GM18505 (cell line): Measurements from ENCODE around the gene PTPN2.

ENCODE experiments used
- ATAC-seq: cut with Tn5 transposase; IDR thresholded peaks from one replicate; pipeline ENCODE4 v1.9.1; 2021; ENCODE audit not compliant: unreplicated experiment
- POLR2A ChIP-seq: IDR thresholded peaks from 4 replicates; pipeline ENCODE4 v1.6.1; 2011; ENCODE audit warnings: borderline replicate concordance; ENCODE audit not compliant: insufficient read depth, insufficient read length; ENCODE audit errors: extremely low read depth

Gene PTPN2

DNA sequence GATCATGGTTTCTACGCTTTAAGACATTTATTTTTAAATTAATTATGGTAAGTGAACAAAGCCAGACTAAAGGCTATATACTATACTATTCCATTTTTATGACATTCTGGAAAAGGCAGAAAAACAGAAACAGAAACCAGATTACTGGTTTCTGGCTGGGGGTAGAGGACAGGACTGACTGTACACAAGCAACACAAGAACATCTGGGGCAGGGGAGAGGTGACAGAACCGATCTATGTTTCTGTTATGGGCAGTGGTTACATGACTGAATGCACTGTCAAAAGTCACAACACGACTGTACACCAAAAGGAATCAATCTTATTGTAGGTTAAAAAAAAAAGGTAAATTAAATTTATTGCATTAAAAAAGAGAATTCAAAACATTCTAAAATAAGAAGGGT, 64.7 kb downstream of the PTPN2 start:
- TF ChIP-seq POLR2A = no peak
- ATAC-seq = peak; percentile 91

DNA sequence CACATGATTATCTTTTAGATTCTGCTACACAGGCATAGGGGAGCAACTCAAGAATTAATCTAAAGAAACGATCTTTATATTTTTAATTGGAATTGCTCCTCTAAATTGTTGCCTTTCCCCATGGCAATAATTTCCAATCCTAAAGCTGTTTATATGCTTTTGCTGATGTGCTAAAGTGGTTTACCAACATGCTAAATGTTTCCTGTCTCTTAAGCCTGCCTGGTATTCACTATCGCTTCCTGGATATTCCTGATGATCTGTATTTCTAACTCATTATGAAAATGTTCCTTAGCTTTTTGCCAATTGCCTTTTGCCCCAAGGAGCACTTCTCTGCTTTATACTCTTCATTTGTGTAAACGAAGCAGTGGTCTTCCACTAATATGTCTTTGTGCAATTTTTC, 65.8 kb downstream of the PTPN2 start:
- no peak for ATAC-seq
- no peak for TF ChIP-seq POLR2A

DNA sequence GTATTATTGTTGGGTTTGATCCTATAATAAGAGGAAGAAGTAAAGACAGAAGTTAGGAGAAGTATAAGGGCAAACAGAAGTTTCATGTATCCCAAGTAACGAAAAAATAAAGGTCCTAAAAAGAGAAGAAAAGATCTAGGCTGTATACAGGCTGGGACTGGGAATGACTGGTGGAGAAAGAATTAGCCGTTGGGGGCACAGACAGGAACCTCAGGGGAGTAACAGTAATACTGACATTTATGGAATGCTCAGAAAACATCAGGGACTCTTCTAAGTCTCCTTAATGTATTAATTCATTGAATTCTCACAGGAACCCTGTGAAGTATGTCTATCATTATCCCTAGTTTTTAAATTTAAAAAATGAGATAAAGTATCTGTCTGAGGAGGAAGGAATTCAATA, 67.6 kb downstream of the PTPN2 start:
- TF ChIP-seq POLR2A = no peak
- no peak for ATAC-seq

DNA sequence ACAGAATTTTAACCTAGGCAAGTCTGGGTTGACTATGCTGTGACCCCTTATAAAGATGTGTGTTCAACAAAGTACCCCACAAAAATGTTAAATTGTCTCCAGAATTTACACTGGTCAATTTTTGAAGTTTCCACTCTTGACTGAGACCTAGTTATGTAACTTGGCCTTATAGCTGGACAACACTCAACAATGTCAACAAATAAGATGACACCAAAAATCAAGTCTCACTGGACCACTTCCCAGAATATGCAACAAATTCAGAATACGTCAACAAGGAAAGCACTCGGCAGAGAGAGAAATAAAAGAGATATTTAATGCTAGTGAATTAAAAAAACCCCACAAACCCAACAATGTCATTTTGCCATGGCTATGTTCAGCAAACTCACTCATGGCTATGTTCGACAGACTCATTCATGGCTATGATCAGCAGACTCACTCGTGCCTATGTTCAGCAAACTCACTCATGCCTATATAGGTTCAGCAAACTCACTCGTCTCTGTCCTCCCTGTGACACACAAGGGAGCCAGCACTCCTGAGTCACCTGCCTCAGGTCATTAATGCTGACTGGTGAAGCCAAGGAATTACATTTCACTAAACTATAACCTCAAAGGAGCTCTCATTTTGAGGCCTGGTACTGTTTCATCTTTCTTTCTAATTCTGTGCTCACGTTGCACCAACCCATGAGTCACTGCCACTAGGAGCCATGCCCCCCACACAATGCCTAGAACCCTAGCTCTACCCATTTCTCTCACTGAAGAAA, 72.7 kb downstream of the PTPN2 start:
- TF ChIP-seq POLR2A = no peak

DNA sequence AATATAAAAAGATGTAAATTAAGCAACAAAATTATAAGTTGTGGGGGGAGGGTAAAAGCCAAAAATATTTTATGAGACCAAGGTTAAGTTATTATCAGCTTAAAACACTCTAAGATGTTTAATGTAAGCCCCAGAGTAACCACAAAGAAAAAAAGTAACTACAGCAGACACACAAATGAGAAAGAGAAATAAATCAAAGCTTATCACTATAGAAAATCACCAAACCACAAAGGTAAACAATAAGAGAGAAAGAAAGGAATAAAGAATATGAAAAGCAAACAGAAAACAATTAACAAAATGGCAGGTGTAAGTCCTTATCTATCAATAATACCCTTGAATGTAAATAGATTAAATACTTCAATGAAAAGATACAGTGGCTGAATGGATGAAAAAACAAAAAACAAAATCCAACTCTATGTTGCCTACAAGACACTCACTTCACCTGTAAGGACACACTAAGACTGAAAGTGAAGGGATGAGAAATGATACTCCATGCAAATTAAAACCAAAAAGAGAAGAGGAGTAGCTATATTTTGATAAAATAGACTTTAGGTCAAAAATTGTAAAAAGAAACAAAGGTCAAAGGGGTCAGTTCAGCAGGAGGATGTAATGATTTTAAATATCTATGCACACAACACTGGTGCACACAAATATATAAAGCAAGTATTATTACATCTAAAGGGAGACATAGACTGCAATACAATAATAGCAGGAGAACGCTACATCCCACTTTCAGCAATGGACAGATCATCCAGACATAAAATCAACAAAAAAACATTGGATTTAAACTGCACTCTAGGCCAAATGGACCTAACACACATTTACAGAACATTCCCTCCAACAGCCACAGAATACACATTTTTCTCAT, 80.7 kb downstream of the PTPN2 start:
- TF ChIP-seq POLR2A = no peak
- peak; percentile 68 for ATAC-seq

More for the DNA sequence above, 72.7 kb downstream of the PTPN2 start:
- no peak for ATAC-seq

DNA sequence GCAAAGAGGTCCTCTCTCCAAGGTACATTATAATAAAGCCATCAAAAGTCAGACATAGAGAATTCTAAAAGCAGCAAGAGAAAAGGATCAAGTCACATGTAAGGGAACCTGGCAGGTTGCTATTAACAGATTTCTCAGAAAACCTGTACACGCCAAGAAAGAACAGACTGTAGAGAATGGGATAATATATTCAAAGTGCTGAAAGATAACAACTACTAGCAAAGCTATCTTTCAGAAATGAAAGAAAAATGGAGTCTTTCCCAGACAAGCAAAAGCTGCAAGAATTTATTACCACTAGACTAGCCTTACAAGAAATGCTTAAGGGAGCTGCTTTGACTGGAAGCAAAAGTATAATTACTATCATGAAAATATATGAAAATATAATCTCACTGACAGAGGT, 81.5 kb downstream of the PTPN2 start:
- TF ChIP-seq POLR2A = no peak

DNA sequence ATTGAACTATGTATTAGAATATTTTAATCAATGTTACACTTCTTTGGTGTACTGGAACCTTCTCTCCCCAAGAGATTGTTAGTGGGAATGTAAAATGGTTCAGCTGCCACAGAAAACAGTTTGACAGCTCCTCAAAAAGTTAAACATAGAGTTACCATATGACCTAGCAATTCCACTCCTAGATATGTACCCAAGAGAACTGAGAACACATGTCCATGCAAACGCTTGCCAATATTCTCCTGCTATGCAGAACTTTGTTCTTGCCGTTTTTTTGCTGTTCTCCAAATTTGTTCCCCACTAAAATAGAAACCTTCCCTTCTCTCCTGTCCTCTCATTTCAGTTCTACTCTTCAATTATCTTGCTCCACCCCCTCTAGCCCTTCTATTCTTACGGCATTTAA, 87.6 kb downstream of the PTPN2 start:
- ATAC-seq = no peak
- no peak for TF ChIP-seq POLR2A

More for the DNA sequence above, 81.5 kb downstream of the PTPN2 start:
- ATAC-seq = no peak

DNA sequence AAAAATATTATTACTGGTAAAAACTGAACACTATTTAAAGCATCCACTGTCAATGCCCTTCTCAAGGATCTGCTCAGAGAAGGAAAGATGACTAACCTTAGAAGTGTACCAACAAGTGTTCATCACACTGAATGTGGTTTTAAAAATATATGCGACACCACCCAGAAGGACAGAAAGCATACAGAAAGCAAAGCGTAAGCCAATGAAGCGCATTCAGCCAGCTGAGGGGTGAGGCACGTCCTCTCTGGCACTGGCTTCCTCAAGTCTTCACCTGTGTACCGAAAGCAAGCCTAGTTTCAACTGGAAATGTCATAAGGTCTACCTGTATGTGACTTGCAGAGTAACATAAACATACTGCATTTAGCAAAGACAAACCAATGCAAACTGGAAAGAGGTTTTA, 92.4 kb downstream of the PTPN2 start:
- no peak for ATAC-seq
- no peak for TF ChIP-seq POLR2A

DNA sequence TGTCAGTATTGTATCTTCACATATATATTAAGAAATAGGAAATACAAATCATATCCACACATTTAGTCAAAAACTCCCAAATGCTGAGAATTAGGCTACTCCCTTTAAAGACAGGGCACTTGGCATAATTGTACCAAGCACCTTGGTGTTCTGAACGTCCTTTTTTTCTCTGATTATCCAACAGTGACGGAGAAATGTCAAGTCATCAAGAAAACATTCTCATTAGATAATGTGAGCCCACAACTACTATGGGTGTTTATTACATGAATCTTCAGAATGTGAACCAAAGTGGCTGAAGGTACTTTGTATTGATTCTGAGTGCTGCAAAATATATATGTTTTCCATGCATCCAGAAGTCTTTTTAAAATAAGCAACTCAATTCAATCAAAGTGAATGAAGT, 97.4 kb downstream of the PTPN2 start:
- no peak for TF ChIP-seq POLR2A
- no peak for ATAC-seq

DNA sequence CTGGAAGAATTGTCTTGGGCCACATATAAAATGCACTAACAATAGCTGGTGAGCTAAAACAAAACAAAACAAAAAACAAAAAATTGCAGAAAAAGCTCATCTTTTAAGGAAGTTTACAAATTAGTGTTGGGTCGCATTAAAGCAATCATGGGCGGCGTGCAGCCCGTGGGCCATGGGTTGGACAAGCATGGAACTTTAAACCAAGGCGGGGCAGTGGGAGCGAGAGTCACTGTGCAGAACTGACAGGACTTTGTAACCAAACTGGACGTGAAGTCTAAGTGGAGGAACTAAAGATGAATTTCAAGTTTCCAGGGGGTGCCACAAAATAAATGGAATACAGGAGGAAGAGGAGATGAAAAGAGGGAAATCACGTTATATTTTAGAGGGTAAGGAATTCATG, 100.5 kb downstream of the PTPN2 start:
- ATAC-seq = no peak
- no peak for TF ChIP-seq POLR2A

DNA sequence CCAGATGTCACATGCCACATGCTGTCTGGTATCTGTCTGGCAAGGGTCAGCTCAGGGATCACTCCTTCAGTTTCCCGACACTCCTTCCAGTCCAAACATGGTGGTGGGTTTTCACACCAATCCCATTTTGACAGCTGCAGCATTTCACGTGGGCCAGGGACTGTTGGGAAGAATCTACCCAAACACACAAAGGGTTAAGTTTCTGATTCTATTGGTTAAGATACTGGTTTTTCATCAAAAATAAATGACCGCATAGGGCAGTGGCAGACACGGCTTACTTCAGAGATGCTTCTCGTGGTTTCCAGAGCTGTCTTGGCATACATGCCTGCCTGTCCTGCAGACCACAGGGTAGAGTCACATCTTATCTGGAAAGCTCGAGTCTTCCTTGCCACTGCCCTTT, 101.5 kb downstream of the PTPN2 start:
- no peak for TF ChIP-seq POLR2A
- no peak for ATAC-seq

DNA sequence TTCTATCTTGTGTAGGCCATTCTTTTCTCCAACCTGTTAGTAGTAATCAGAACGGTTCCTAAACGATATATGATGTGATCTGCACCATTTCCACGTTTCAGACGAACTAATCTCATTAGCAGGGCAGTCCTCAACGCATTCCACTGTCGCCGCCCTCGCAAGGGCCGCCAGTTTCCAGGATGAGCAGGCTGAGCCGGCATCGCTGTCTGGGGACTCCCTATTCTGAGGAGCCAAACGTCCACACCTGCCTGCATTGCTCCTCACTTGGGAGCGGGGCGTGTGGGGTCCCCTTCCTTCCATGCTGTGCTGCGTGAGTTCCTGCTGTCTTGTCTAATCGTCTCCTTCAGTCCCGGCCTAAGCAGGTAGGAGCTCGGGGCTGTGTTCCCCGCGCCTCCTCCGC, 104.6 kb downstream of the PTPN2 start:
- no peak for ATAC-seq
- no peak for TF ChIP-seq POLR2A

DNA sequence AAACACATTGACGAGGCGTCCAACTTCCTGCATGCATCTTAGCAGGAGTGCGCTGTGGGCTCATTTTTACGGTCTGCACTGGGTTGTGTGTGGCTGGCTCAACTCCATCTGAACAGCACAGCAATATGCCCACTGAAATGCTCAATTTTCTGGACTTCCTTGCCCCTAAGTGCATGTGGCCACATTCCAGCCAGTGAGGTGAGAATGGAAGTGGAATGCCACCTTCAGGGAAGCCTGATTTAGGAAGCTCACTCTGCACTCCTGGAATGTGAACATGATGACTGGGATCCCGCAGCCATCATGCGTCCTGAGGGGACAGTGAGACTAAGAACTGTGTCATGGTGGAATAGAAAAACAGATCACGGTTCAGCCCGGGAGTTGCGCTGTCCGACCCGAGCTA, 105.0 kb downstream of the PTPN2 start:
- TF ChIP-seq POLR2A = no peak
- no peak for ATAC-seq

DNA sequence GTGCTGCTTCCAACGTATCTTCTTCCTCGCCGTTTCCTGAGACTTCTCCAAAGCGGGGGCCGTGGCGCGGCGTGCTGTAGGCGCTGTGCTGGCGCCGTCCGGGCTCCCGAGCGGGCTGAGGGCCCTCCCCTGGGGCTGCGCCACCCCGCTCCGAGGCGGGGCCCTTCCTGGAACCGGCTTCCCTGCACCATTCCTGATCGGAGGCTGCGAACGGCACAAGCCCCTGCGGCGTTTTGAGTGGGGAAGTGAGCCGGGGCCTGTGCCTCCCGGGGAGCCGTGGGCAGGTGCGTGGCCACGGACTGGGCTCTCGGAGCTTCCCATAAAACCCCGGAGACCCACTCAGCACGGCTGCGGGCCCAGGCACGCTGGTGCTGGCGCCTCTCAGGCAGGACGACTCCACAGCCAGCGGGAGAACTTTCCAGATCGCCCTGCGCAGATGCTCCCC, 106.5 kb downstream of the PTPN2 start:
- no peak for TF ChIP-seq POLR2A
- no peak for ATAC-seq
